ENCODE results near the gene WSB1. TPM values are rescaled to one million over a fixed set of nuclear protein-coding genes. Genes with fewer than 3 reads are reported as not detected.

WSB1 gene
- polyA plus RNA-seq, 1 experiment, result 163 TPM

- ChIA-PET POLR2A (no interaction called here), CTCF (interaction anchor here (2.1 kb wide), 1 partner anchor 17 kb away, joined by 4 read pairs; no protein-coding TSS in a partner anchor)
- DNase-seq (ENCODE audit: low read depth), result no peak
- H3K27me3 ChIP-seq (ENCODE audit: control insufficient read depth, insufficient read depth, low read length), result no peaks in the 10 kb centered on the region
- no peak overlapping the region for H3K4me3 ChIP-seq (ENCODE audit: low read depth, low read length)
- TF ChIP-seq, protein P1, sequence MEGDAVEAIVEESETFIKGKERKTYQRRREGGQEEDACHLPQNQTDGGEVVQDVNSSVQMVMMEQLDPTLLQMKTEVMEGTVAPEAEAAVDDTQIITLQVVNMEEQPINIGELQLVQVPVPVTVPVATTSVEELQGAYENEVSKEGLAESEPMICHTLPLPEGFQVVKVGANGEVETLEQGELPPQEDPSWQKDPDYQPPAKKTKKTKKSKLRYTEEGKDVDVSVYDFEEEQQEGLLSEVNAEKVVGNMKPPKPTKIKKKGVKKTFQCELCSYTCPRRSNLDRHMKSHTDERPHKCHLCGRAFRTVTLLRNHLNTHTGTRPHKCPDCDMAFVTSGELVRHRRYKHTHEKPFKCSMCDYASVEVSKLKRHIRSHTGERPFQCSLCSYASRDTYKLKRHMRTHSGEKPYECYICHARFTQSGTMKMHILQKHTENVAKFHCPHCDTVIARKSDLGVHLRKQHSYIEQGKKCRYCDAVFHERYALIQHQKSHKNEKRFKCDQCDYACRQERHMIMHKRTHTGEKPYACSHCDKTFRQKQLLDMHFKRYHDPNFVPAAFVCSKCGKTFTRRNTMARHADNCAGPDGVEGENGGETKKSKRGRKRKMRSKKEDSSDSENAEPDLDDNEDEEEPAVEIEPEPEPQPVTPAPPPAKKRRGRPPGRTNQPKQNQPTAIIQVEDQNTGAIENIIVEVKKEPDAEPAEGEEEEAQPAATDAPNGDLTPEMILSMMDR (IDR thresholded peaks at IDR 0.05; ENCODE audit: insufficient read depth, low read depth, low read length), result no peak
- H3K36me3 ChIP-seq (ENCODE audit: control insufficient read depth, insufficient read depth, low read length), result no peaks in the 10 kb centered on the region
Measured at GRCh38 chr17:27280527-27280926, 13.4 kb upstream of the WSB1 start.

- TF ChIP-seq, protein P1 (IDR thresholded peaks at IDR 0.05; ENCODE audit: insufficient read depth, low read depth, low read length), result no peak
- CTCF ChIA-PET, result no interaction called here
- POLR2A ChIA-PET, result no interaction called here
- Histone ChIP-seq H3K4me3 (ENCODE audit: low read depth, low read length) (no peak overlapping the region), H3K36me3 (ENCODE audit: control insufficient read depth, insufficient read depth, low read length) (no peaks in the 10 kb centered on the region), H3K27me3 (ENCODE audit: control insufficient read depth, insufficient read depth, low read length) (no peaks in the 10 kb centered on the region)
- DNase-seq (ENCODE audit: low read depth), result no peak
Measured at GRCh38 chr17:27281438-27281837, 12.5 kb upstream of the WSB1 start.

GRCh38 chr17:27282054-27282551 lies 11.8 kb upstream of the WSB1 start:
- CTCF ChIA-PET, result interaction anchor here (0.9 kb wide), 1 partner anchor 13 kb away, joined by 5 read pairs; no protein-coding TSS in a partner anchor
- POLR2A ChIA-PET, result no interaction called here
- DNase-seq (ENCODE audit: low read depth), result no peak
- no peak overlapping the region for H3K4me3 ChIP-seq (ENCODE audit: low read depth, low read length)
- no peaks in the 10 kb centered on the region for H3K27me3 ChIP-seq (ENCODE audit: control insufficient read depth, insufficient read depth, low read length)
- H3K36me3 ChIP-seq (ENCODE audit: control insufficient read depth, insufficient read depth, low read length), result no peaks in the 10 kb centered on the region
- TF ChIP-seq, protein P1 (IDR thresholded peaks at IDR 0.05; ENCODE audit: insufficient read depth, low read depth, low read length), result no peak

DNA sequence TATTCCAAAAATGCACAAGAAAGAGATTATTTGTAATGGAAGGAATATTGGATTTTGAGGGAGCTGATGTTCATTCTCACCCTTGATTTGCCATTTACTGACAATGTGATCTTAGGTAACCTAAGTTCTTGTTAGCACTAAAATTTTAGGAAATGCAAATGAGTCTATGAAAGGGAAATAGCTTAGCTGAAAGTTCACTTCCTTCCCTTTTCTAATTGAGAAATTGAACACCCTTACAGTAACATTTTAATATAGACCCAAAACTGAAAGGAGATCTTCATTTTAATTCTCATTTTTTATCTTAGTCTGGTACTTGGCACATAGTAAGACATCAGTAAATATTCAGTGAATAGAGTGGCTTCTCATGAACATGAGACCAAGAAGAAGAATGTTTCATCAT lies 10.9 kb upstream of the WSB1 start:
- no peaks in the 10 kb centered on the region for H3K36me3 ChIP-seq (ENCODE audit: control insufficient read depth, insufficient read depth, low read length)
- no peaks in the 10 kb centered on the region for H3K27me3 ChIP-seq (ENCODE audit: control insufficient read depth, insufficient read depth, low read length)
- TF ChIP-seq, protein P1 (IDR thresholded peaks at IDR 0.05; ENCODE audit: insufficient read depth, low read depth, low read length), result no peak
- CTCF ChIA-PET, result no interaction called here
- DNase-seq (ENCODE audit: low read depth), result no peak
- POLR2A ChIA-PET, result interaction anchor here (0.5 kb wide), 1 partner anchor 11 kb away, joined by 5 read pairs; the partner anchor contains the start of gene WSB1
- no peak overlapping the region for H3K4me3 ChIP-seq (ENCODE audit: low read depth, low read length)

GRCh38 chr17:27283751-27284150 lies 10.2 kb upstream of the WSB1 start:
- POLR2A ChIA-PET, result no interaction called here
- Histone ChIP-seq H3K4me3 (ENCODE audit: low read depth, low read length) (no peak overlapping the region), H3K36me3 (ENCODE audit: control insufficient read depth, insufficient read depth, low read length) (no peaks in the 10 kb centered on the region), H3K27me3 (ENCODE audit: control insufficient read depth, insufficient read depth, low read length) (no peaks in the 10 kb centered on the region)
- CTCF ChIA-PET, result no interaction called here
- TF ChIP-seq, protein P1 (IDR thresholded peaks at IDR 0.05; ENCODE audit: insufficient read depth, low read depth, low read length), result no peak
- no peak for DNase-seq (ENCODE audit: low read depth)

Measured in BJ (cell line).